Activated T-cell treated with anti-CD3 and anti-CD28 coated beads for 4 hours (primary cell): ENCODE measurements around the gene PATZ1.

Source experiments
- DNase-seq: peaks from one replicate; pipeline ENCODE4 v3.0.0-alpha.2; 2020

PATZ1 gene

DNA sequence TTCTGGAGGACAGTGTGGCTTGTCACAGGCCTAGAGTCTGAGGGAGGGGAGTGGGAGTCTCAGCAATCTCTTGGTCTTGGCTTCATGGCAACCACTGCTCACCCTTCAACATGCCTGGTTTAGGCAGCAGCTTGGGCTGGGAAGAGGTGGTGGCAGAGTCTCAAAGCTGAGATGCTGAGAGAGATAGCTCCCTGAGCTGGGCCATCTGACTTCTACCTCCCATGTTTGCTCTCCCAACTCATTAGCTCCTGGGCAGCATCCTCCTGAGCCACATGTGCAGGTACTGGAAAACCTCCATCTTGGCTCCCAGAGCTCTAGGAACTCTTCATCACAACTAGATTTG lies 66.8 kb downstream of the PATZ1 start:
- DNase-seq = no peak

DNA sequence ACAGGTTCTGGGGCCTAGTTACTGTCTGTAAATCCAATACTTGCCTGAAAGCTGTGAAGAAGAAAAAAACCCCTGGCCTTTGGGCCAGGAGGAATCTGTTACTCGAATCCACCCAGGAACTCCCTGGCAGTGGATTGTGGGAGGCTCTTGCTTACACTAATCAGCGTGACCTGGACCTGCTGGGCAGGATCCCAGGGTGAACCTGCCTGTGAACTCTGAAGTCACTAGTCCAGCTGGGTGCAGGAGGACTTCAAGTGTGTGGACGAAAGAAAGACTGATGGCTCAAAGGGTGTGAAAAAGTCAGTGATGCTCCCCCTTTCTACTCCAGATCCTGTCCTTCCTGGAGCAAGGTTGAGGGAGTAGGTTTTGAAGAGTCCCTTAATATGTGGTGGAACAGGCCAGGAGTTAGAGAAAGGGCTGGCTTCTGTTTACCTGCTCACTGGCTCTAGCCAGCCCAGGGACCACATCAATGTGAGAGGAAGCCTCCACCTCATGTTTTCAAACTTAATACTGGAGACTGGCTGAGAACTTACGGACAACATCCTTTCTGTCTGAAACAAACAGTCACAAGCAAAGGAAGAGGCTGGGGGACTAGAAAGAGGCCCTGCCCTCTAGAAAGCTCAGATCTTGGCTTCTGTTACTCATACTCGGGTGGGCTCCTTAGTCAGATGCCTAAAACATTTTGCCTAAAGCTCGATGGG lies 67.4 kb downstream of the PATZ1 start:
- DNase-seq = no peak

DNA sequence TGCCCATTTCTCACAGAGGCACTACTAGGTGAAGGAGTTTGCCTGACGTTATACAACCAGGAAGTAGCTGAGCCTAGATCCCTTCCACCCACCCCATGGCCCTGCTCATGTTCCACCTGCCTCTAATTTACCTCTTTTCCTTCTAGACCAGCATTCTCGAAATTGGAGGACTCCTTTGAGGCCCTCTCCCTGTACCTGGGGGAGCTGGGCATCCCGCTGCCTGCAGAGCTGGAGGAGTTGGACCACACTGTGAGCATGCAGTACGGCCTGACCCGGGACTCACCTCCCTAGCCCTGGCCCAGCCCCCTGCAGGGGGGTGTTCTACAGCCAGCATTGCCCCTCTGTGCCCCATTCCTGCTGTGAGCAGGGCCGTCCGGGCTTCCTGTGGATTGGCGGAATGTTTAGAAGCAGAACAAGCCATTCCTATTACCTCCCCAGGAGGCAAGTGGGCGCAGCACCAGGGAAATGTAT lies 68.0 kb downstream of the PATZ1 start:
- DNase-seq = no peak

DNA sequence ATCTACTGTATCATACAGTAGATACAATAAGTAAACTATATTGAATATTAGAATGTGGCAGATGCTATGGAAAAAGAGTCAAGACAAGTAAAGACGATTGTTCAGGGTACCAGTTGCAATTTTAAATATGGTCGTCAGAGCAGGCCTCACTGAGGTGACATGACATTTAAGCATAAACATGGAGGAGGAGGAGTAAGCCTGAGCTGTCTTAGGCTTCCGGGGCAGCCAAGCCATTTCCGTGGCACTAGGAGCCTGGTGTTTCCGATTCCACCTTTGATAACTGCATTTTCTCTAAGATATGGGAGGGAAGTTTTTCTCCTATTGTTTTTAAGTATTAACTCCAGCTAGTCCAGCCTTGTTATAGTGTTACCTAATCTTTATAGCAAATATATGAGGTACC lies 68.4 kb downstream of the PATZ1 start:
- no peak for DNase-seq

DNA sequence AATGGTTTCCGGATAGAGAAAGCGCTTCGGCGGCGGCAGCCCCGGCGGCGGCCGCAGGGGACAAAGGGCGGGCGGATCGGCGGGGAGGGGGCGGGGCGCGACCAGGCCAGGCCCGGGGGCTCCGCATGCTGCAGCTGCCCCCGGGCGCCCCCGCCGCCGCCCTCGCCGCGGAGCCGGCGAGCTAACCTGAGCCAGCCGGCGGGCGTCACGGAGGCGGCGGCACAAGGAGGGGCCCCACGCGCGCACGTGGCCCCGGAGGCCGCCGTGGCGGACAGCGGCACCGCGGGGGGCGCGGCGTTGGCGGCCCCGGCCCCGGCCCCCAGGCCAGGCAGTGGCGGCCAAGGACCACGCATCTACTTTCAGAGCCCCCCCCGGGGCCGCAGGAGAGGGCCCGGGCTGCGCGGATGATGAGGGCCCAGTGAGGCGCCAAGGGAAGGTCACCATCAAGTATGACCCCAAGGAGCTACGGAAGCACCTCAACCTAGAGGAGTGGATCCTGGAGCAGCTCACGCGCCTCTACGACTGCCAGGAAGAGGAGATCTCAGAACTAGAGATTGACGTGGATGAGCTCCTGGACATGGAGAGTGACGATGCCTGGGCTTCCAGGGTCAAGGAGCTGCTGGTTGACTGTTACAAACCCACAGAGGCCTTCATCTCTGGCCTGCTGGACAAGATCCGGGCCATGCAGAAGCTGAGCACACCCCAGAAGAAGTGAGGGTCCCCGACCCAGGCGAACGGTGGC lies 69.5 kb downstream of the PATZ1 start:
- DNase-seq = no peak
